Breast epithelium (tissue), 3 donors: ENCODE measurements around the gene SYNE2.

Experiments
- CTCF ChIP-seq, 3 donors: fragments of 450-650 bp; IDR thresholded peaks; one replicate each; pipeline ENCODE4 v1.5.1; 2016 to 2017; ENCODE audit warnings: antibody characterized with exemption in 3 of 3, mild to moderate bottlenecking in 3 of 3, moderate library complexity in 3 of 3
- POLR2A ChIP-seq: fragments of 450-650 bp; IDR thresholded peaks from one replicate; pipeline ENCODE4 v1.6.1; 2016; ENCODE audit warnings: antibody characterized with exemption, mild to moderate bottlenecking, moderate library complexity
- POLR2AphosphoS5 ChIP-seq, 3 donors: sonication (generic); formaldehyde crosslinking; IDR thresholded peaks; one replicate each; pipeline ENCODE4 v1.6.1; 2017; ENCODE audit warnings: antibody characterized with exemption in 3 of 3

DNA sequence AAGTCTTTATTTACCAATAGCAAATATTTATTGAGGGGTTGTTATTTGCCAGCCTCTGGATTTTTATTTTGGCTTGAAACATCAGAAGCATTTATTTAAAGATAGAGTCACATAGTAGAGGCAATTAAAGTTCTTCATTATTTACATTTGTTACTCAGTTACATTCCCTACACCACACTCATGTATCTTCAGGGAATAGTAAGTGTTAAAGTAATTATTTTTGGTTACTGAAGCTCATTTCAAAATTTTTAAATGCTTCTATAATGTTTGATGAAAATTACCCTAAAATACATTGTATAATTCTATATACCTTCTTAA is 235.8 kb downstream of the SYNE2 start:
- TF ChIP-seq CTCF (IDR thresholded peaks at IDR 0.05) (no peak), POLR2A (no peak), POLR2AphosphoS5 (IDR thresholded peaks at IDR 0.05) (no peak)
